Measurements from ENCODE around the gene HOXA2.

GRCh38 chr7:27113991-27114769, 11.7 kb upstream of the HOXA2 start:
- TF ChIP-seq CTCF (IDR thresholded peaks at IDR 0.05): no peak
- TF ChIP-seq POLR2A (IDR thresholded peaks at IDR 0.05): no peak
- TF ChIP-seq POLR2AphosphoS5 (IDR thresholded peaks at IDR 0.05): no peak
- TF ChIP-seq EP300 (IDR thresholded peaks at IDR 0.05): no peak

Data from suprapubic skin (tissue), 4 donors.